ENCODE results near the gene MCOLN1.

GRCh38 chr19:7526059-7526929 lies 3.9 kb downstream of the MCOLN1 start:
- no peak for TF ChIP-seq POLR2A (IDR thresholded peaks at IDR 0.05)
- TF ChIP-seq CTCF (IDR thresholded peaks at IDR 0.05) = no peak
